ENCODE measurements around the gene WT1.

WT1 gene

GRCh38 chr11:32348502-32348901 lies 86.8 kb downstream of the WT1 start:
- TF ChIP-seq, protein P1, sequence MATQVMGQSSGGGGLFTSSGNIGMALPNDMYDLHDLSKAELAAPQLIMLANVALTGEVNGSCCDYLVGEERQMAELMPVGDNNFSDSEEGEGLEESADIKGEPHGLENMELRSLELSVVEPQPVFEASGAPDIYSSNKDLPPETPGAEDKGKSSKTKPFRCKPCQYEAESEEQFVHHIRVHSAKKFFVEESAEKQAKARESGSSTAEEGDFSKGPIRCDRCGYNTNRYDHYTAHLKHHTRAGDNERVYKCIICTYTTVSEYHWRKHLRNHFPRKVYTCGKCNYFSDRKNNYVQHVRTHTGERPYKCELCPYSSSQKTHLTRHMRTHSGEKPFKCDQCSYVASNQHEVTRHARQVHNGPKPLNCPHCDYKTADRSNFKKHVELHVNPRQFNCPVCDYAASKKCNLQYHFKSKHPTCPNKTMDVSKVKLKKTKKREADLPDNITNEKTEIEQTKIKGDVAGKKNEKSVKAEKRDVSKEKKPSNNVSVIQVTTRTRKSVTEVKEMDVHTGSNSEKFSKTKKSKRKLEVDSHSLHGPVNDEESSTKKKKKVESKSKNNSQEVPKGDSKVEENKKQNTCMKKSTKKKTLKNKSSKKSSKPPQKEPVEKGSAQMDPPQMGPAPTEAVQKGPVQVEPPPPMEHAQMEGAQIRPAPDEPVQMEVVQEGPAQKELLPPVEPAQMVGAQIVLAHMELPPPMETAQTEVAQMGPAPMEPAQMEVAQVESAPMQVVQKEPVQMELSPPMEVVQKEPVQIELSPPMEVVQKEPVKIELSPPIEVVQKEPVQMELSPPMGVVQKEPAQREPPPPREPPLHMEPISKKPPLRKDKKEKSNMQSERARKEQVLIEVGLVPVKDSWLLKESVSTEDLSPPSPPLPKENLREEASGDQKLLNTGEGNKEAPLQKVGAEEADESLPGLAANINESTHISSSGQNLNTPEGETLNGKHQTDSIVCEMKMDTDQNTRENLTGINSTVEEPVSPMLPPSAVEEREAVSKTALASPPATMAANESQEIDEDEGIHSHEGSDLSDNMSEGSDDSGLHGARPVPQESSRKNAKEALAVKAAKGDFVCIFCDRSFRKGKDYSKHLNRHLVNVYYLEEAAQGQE (IDR thresholded peaks at IDR 0.05; ENCODE audit: insufficient read depth in 1 of 2, low read depth in 2 of 2, low read length in 2 of 2) = no peak
- TF ChIP-seq SIN3A (IDR thresholded peaks at IDR 0.05; ENCODE audit: borderline replicate concordance, insufficient read depth, low read length) = no peak
- no peak for TF ChIP-seq POLR2AphosphoS5 (IDR thresholded peaks at IDR 0.05; ENCODE audit: low read depth, low read length)
- no peak for TF ChIP-seq FOXP2 (optimal IDR thresholded peaks at IDR 0.05; ENCODE audit: borderline replicate concordance, extremely low read depth, extremely low read length, insufficient read depth)
- TF ChIP-seq TAF1 (IDR thresholded peaks at IDR 0.05; ENCODE audit: borderline replicate concordance, insufficient read depth, low read length) = no peak

- TF ChIP-seq, protein P1 (IDR thresholded peaks at IDR 0.05; ENCODE audit: insufficient read depth in 1 of 2, low read depth in 2 of 2, low read length in 2 of 2) = no peak
- TF ChIP-seq SIN3A (IDR thresholded peaks at IDR 0.05; ENCODE audit: borderline replicate concordance, insufficient read depth, low read length) (no peak), POLR2AphosphoS5 (IDR thresholded peaks at IDR 0.05; ENCODE audit: low read depth, low read length) (no peak), TAF1 (IDR thresholded peaks at IDR 0.05; ENCODE audit: borderline replicate concordance, insufficient read depth, low read length) (no peak), FOXP2 (optimal IDR thresholded peaks at IDR 0.05; ENCODE audit: borderline replicate concordance, extremely low read depth, extremely low read length, insufficient read depth) (no peak)
Observed at GRCh38 chr11:32344946-32345345, 90.4 kb downstream of the WT1 start.

DNA sequence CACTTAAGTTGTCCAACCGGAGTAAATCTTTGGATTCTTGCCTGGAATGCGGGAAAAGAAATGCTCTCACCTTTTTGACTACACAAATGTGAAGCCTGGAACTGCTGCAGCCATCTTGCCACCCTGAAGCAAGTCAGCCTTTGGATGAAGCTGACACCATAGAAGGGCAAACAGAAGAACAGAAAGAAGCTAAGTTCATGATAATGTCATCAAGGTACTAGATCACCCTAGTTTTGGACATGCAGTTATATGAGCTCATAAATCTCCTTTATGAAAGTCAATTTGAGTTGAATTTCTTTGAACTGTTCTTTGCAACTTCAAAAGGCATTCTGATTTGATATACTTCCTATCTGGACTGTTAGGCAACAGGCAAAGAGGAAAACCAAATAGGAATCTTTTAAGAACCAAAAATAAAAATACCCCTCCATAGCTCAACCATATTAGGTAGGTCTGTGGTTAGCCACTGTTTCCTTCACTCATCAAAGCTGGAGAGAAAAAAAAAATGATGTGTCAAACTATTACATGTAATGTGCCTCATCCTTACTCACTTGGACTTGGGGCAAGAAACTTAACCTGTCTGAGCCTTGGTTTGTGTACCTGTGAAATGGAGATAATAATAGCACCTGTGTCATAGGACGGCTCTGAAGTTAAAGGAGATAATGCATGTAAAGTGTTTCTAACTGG lies 91.9 kb downstream of the WT1 start:
- TF ChIP-seq, protein P1 (IDR thresholded peaks at IDR 0.05; ENCODE audit: insufficient read depth in 1 of 2, low read depth in 2 of 2, low read length in 2 of 2) = no peak
- TF ChIP-seq FOXP2 (optimal IDR thresholded peaks at IDR 0.05; ENCODE audit: borderline replicate concordance, extremely low read depth, extremely low read length, insufficient read depth) = no peak
- no peak for TF ChIP-seq SIN3A (IDR thresholded peaks at IDR 0.05; ENCODE audit: borderline replicate concordance, insufficient read depth, low read length)
- no peak for TF ChIP-seq POLR2AphosphoS5 (IDR thresholded peaks at IDR 0.05; ENCODE audit: low read depth, low read length)
- no peak for TF ChIP-seq TAF1 (IDR thresholded peaks at IDR 0.05; ENCODE audit: borderline replicate concordance, insufficient read depth, low read length)

- TF ChIP-seq TAF1 (IDR thresholded peaks at IDR 0.05; ENCODE audit: borderline replicate concordance, insufficient read depth, low read length) (no peak), FOXP2 (optimal IDR thresholded peaks at IDR 0.05; ENCODE audit: borderline replicate concordance, extremely low read depth, extremely low read length, insufficient read depth) (no peak), POLR2AphosphoS5 (IDR thresholded peaks at IDR 0.05; ENCODE audit: low read depth, low read length) (no peak), SIN3A (IDR thresholded peaks at IDR 0.05; ENCODE audit: borderline replicate concordance, insufficient read depth, low read length) (no peak)
- TF ChIP-seq, protein P1 (IDR thresholded peaks at IDR 0.05; ENCODE audit: insufficient read depth in 1 of 2, low read depth in 2 of 2, low read length in 2 of 2) = no peak
Observed at GRCh38 chr11:32341620-32342613, 93.4 kb downstream of the WT1 start.
